GM18867 (cell line): ENCODE measurements around the gene SEC22B.
"Not testable (repeated sequence)": the region's sequence is repeated elsewhere in the genome, so short reads cannot be mapped to it uniquely, and the experiment has no call there.

Experiments
- ATAC-seq: cut with Tn5 transposase; IDR thresholded peaks from one replicate; pipeline ENCODE4 v1.9.1; 2021; ENCODE audit warnings: mild to moderate bottlenecking, moderate library complexity; ENCODE audit not compliant: unreplicated experiment

Gene SEC22B

DNA sequence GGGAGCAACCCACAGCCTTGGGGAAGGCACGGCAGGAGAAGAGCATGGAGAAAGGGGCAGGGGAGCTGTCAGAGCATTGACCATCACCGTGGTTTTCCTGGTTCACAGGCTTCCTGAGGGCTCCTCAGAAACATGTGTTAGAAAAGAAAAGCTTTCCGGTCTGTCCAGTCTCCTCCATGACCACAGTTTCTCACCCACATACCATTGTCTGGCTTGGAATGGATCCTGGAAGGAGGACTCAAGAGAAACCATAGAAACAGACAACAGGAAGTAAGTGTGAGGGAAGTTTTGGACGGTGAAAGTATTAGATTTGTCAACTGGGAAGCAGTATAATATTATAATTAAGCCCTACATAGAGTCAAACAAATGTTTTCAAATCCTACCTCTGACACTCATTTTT, 55.8 kb downstream of the SEC22B start:
- ATAC-seq = not testable (repeated sequence)

DNA sequence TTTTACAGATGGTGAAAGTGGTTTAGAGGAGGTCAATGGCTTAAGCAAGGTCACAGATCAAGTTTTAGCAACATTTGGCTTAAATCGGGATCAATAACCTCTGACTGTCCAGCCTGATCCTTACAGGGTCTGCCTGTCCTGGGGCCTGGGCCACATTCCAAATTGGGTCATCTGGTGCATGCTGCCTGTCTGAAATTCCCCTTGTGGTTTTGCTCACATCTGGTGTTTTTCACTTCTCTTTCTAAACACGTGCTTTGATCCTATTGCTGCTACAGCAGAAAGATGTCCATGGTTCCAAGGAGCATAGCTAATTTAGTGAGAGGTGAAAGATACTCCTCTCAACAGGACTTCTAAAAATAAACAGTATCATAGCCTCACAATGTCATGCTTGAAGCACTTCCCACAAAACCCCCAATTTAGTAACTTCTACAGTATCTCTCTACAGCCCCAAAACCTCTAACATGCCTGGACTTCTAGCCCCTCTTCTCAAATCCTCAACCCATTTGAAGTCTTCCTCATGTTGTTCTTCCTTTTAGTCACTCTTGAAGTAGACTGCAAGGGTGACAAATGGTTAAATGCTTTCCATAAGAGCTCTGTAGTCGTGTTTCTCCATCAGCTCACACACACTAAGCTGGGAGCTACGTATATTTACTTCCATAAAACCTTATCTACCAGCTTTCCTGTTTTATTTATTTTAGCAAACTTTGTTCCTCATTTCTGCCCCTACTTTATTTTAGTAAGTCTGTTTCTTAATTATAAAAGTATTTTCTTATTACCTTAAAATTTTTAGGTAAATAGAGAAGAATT, 58.7 kb downstream of the SEC22B start:
- ATAC-seq = peak; percentile 56

DNA sequence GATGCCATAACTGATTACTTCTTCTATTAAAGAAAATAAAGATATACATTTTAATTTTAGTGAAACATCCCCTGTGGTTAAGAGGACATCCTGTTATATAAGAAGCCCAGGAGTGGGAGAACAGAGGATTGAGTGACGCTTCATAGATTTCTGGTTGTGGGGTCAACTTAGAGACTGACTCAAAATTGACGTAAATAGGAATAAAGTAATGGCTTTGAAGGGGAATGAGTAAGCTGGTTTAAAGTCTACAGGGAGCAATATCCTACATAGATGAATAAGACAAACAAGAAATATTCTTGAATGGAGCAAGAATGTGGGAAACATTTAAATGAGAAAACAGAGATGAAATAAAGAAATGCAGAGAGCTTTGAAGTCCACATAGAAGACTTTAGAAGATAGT, 60.2 kb downstream of the SEC22B start:
- not testable (repeated sequence) for ATAC-seq

DNA sequence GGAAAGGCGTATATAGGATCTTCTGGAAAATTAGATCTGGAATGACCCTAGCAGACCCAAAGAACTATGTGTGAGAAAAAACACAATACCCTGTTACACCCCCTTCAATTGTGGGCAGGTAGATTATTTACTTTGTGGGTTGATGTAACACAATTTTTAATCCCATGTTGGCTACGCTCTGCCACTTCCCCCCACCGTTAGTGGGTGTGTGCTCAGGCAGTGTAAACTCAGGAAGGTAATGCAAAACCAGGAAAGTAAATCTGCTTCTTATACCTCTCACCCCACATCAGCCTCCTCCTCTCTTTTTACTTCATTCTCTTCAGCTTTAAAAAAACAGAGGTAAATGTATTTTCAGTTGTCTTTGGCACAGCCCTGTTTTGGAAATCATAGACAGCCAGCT, 63.2 kb downstream of the SEC22B start:
- ATAC-seq = not testable (repeated sequence)

DNA sequence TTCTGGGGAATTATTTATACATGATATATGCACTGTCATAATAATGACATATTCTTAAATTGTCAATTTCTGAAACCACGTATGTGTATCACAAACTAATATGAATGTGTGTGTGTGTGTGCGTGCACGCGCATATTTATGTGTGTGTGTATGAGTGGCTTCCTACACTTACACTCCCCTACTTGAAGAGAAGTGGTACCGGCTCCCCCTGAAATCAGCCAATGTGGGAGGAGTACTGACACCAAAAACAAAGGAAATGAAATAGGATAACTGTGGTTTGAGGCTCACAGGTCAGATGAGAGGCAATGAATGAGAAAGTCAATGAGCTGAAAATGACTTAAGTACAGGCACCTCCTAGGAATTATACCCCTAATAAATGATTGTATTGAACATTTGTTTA, 64.1 kb downstream of the SEC22B start:
- not testable (repeated sequence) for ATAC-seq

DNA sequence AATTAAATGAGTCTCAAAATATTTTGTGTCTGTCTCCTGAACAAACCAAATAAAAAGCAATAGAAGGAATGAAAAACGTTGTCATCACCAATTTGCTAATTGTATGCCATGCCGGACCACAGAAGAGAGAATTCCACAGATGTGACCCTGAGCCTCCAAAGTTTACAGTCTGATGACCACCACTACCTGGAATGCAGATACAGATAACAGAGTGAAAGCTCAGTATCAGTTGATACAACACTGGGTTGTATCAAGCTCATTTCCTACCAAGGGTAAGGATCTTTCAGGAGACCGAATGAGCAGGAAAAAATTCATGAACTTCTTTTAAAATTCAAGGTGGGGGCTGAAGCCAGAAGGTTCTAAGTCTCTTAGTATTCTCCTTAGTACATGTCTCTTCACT, 64.5 kb downstream of the SEC22B start:
- not testable (repeated sequence) for ATAC-seq

DNA sequence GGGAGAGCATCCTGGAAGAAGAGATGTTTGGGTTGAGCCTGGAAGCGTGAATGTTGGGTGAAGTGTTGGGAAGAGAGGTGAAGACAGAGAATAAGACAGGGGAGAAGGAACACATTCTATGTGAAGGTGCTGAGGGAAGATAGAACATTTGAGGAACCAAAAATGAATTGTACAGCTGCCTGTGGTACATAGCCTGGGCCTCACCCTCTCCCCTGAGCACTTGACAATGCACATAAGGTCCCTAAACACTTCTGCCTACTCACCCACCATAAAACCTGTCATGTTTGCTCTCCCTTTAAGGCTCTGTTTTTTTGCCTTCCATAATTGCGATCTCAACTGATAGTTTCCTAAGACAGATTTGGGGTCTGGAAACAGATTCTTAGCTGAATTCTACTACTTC, 65.3 kb downstream of the SEC22B start:
- ATAC-seq = not testable (repeated sequence)

DNA sequence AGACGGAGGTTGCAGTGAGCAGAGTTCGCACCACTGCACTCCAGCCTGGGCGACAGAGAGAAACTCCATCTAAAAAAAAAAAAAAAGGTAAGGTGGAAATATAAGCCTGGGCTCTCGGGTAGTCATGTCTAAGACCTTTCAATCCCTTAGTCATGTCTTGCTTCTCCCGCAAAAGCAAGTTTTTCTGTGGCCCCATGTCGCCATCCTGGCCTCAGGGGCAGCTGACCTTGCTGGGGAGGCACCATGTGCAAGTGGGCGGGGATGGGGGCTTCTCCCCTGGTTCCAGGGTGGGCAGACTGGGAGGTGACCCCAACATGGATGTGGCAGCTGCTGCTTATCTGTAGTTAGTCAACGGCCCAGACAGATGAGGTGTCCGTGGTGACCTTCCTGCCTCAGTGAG, 66.7 kb downstream of the SEC22B start:
- not testable (repeated sequence) for ATAC-seq

DNA sequence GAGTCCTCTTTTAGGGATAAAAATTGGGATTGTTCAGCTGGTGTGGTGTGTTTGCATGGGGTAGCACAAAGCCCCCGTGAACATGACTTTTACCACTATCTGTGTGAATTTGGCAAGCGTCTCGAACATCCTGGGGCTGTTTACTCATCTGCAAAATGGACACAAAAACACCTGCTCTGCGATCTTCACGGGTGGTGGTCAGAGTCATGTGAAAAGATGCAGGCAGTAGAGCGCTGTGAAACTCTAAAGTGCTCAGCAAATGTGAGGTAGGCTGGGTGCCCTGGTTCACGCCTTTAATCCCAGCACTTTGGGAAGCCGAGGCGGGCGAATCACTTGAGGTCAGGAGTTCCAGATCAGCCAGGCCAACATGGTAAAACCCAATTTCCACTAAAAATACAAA, 67.1 kb downstream of the SEC22B start:
- ATAC-seq = peak; percentile 55

DNA sequence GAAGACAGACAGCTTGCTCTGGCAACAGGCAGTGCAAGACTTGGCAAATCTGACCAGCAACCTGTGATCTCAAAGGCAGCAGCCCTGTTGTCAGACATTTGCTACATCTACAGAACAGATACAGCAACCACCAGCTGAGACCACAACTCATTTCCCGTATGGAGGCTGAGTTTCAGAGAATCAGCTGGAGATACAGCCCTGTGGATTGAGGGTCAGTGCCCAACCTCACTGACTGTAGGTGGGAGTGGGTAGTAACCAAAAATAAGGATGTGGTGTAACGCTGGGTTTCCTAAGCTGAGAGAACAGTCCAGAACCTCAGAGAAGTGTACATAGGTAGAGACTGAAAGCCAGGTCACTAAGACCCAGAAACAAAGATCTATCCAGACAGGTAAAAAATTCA, 71.0 kb downstream of the SEC22B start:
- ATAC-seq = not testable (repeated sequence)

DNA sequence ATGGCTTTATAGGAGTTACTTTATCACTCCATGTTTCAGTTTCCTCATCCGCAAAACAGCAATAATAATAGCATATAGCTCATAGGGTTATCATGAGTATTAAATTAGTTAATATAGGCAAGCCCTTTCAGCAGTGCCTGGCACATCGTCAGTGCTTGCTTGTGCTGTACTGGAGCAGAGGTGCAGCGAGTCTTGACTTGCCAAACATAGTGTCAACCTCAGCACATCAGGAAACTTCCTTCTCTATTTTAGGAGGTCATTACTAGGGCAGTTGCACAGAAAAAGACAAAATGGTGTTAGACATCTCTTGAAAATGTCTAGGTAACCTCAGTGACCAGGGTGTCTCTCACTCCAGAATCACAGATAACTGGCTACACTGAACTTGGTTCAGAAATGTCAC, 72.6 kb downstream of the SEC22B start:
- ATAC-seq = not testable (repeated sequence)

DNA sequence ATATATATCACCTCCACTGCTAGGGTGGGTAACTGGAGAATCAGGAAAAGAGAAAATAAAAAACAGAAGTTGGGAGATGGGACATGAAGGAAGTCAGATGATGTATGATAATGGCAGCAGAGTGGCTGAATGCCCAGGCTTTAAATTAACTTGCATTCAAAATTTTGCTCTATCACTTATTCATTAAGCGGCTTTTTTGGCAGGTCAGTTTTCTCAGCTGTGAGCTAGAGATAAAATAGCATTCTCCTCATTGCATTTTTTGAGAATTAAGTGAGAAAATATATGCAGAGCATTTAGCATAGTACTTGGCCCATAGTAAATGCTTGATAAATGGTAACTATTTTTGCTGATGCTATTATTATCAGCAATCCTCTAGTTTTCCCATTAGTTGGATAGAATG, 74.7 kb downstream of the SEC22B start:
- ATAC-seq = not testable (repeated sequence)
